Measurements from ENCODE around the gene CLDN14.

DNA sequence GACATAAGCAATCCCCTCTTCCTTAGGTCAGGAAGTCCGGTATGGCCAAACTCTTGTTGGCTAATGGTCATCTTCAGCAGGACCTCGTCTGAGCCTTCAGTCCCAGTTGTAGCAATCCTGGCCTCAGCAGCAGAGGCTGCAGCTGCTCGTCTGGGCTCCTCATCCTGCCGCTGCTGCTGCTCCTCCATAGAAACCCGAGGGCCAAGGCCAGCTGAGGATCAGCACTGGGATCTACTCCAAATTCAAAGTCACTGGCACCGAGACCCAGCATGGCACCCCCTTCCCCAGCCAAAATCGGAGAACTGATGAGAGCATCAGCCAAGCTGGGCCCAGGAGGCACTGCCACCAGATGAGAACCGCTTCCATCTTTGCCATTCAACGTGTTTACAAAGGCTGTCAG lies 6.3 kb upstream of the CLDN14 start:
- TF ChIP-seq SIN3A (IDR thresholded peaks at IDR 0.05; ENCODE audit: borderline replicate concordance, insufficient read depth, low read depth, low read length) (no peak), CTCF (IDR thresholded peaks at IDR 0.05) (no peak), POLR2AphosphoS5 (IDR thresholded peaks at IDR 0.05; ENCODE audit: low read depth, low read length) (no peak), TCF7L2 (IDR thresholded peaks at IDR 0.05; ENCODE audit: low read depth, low read length) (no peak)
- TF ChIP-seq, protein P1, sequence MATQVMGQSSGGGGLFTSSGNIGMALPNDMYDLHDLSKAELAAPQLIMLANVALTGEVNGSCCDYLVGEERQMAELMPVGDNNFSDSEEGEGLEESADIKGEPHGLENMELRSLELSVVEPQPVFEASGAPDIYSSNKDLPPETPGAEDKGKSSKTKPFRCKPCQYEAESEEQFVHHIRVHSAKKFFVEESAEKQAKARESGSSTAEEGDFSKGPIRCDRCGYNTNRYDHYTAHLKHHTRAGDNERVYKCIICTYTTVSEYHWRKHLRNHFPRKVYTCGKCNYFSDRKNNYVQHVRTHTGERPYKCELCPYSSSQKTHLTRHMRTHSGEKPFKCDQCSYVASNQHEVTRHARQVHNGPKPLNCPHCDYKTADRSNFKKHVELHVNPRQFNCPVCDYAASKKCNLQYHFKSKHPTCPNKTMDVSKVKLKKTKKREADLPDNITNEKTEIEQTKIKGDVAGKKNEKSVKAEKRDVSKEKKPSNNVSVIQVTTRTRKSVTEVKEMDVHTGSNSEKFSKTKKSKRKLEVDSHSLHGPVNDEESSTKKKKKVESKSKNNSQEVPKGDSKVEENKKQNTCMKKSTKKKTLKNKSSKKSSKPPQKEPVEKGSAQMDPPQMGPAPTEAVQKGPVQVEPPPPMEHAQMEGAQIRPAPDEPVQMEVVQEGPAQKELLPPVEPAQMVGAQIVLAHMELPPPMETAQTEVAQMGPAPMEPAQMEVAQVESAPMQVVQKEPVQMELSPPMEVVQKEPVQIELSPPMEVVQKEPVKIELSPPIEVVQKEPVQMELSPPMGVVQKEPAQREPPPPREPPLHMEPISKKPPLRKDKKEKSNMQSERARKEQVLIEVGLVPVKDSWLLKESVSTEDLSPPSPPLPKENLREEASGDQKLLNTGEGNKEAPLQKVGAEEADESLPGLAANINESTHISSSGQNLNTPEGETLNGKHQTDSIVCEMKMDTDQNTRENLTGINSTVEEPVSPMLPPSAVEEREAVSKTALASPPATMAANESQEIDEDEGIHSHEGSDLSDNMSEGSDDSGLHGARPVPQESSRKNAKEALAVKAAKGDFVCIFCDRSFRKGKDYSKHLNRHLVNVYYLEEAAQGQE (IDR thresholded peaks at IDR 0.05; ENCODE audit: insufficient read depth in 1 of 2, low read depth in 2 of 2, low read length in 1 of 2), result no peak
